ENCODE measurements around the gene HPS6. TPM values are rescaled to one million over a fixed set of nuclear protein-coding genes. Genes with fewer than 3 reads are reported as not detected.
"Not testable (repeated sequence)": the region's sequence is repeated elsewhere in the genome, so short reads cannot be mapped to it uniquely, and the experiment has no call there.

Gene HPS6
- total RNA-seq (2014; rRNA removed; shearing (Covaris generic)), result 28.6 and 31.1 TPM in 2 replicates

GRCh38 chr10:102064868-102065560 is at the start of gene HPS6:
HPS6 (plus strand) TSS chr10:102065349; CDS start chr10:102065475, 126 bp downstream.
- peak; percentile 94 for DNase-seq
- Histone ChIP-seq H3K4me3 (ENCODE audit: insufficient read depth, low read depth, low read length) (peak within 1 kb of the TSS; percentile 96), H3K27me3 (ENCODE audit: control insufficient read depth, insufficient read depth, low read length) (no peaks in the 10 kb centered on the region), H3K36me3 (replicated peaks; ENCODE audit: control insufficient read depth, insufficient read depth, low read length) (no peaks in the 10 kb centered on the region; the same call in 1 of the 2 replicates)

GRCh38 chr10:102016416-102016815 is 48.7 kb upstream of the HPS6 start:
- DNase-seq, result no peak
- H3K27me3 ChIP-seq (ENCODE audit: control insufficient read depth, insufficient read depth, low read length), result no peaks in the 10 kb centered on the region
- no peak overlapping the region for H3K4me3 ChIP-seq (ENCODE audit: insufficient read depth, low read depth, low read length)
- H3K36me3 ChIP-seq (replicated peaks; ENCODE audit: control insufficient read depth, insufficient read depth, low read length), result no peaks in the 10 kb centered on the region

GRCh38 chr10:102017295-102017694 is 47.9 kb upstream of the HPS6 start:
- Histone ChIP-seq H3K4me3 (ENCODE audit: insufficient read depth, low read depth, low read length) (no peak overlapping the region), H3K36me3 (replicated peaks; ENCODE audit: control insufficient read depth, insufficient read depth, low read length) (no peaks in the 10 kb centered on the region), H3K27me3 (ENCODE audit: control insufficient read depth, insufficient read depth, low read length) (no peaks in the 10 kb centered on the region)
- DNase-seq, result no peak

- H3K36me3 ChIP-seq (replicated peaks; ENCODE audit: control insufficient read depth, insufficient read depth, low read length), result peaks cover 5% of the 10 kb centered on the region
- no peaks in the 10 kb centered on the region for H3K27me3 ChIP-seq (ENCODE audit: control insufficient read depth, insufficient read depth, low read length)
- DNase-seq, result no peak
- H3K4me3 ChIP-seq (ENCODE audit: insufficient read depth, low read depth, low read length), result no peak overlapping the region
Observed at GRCh38 chr10:102020938-102021337, 44.2 kb upstream of the HPS6 start.

- H3K4me3 ChIP-seq (ENCODE audit: insufficient read depth, low read depth, low read length), result no peak overlapping the region
- H3K27me3 ChIP-seq (ENCODE audit: control insufficient read depth, insufficient read depth, low read length), result no peaks in the 10 kb centered on the region
- no peak for DNase-seq
- H3K36me3 ChIP-seq (replicated peaks; ENCODE audit: control insufficient read depth, insufficient read depth, low read length), result peaks cover 5% of the 10 kb centered on the region
Observed at GRCh38 chr10:102024799-102025198, 40.4 kb upstream of the HPS6 start.

GRCh38 chr10:102027261-102027660 is 37.9 kb upstream of the HPS6 start:
- Histone ChIP-seq H3K27me3 (ENCODE audit: control insufficient read depth, insufficient read depth, low read length) (no peaks in the 10 kb centered on the region), H3K36me3 (replicated peaks; ENCODE audit: control insufficient read depth, insufficient read depth, low read length) (peaks cover 7% of the 10 kb centered on the region), H3K4me3 (ENCODE audit: insufficient read depth, low read depth, low read length) (no peak overlapping the region)
- no peak for DNase-seq

- no peak overlapping the region for H3K4me3 ChIP-seq (ENCODE audit: insufficient read depth, low read depth, low read length)
- DNase-seq, result no peak
- H3K27me3 ChIP-seq (ENCODE audit: control insufficient read depth, insufficient read depth, low read length), result no peaks in the 10 kb centered on the region
- peaks cover 4% of the 10 kb centered on the region for H3K36me3 ChIP-seq (replicated peaks; ENCODE audit: control insufficient read depth, insufficient read depth, low read length)
Observed at GRCh38 chr10:102033787-102034186, 31.4 kb upstream of the HPS6 start.

- not testable (repeated sequence) for H3K27me3 ChIP-seq (ENCODE audit: control insufficient read depth, insufficient read depth, low read length); DNase-seq; H3K36me3 ChIP-seq (replicated peaks; ENCODE audit: control insufficient read depth, insufficient read depth, low read length); H3K4me3 ChIP-seq (ENCODE audit: insufficient read depth, low read depth, low read length)
Observed at GRCh38 chr10:102035807-102036206, 29.3 kb upstream of the HPS6 start.

- no peak for DNase-seq
- peaks cover 2% of the 10 kb centered on the region; the same call in 1 of the 2 replicates for H3K36me3 ChIP-seq (replicated peaks; ENCODE audit: control insufficient read depth, insufficient read depth, low read length)
- no peaks in the 10 kb centered on the region for H3K27me3 ChIP-seq (ENCODE audit: control insufficient read depth, insufficient read depth, low read length)
- no peak overlapping the region for H3K4me3 ChIP-seq (ENCODE audit: insufficient read depth, low read depth, low read length)
Observed at GRCh38 chr10:102038410-102038809, 26.7 kb upstream of the HPS6 start.

GRCh38 chr10:102040305-102041050 is 24.7 kb upstream of the HPS6 start:
- Histone ChIP-seq H3K4me3 (ENCODE audit: insufficient read depth, low read depth, low read length) (no peak overlapping the region), H3K36me3 (replicated peaks; ENCODE audit: control insufficient read depth, insufficient read depth, low read length) (peaks cover 2% of the 10 kb centered on the region; the same call in 1 of the 2 replicates), H3K27me3 (ENCODE audit: control insufficient read depth, insufficient read depth, low read length) (no peaks in the 10 kb centered on the region)
- no peak for DNase-seq

GRCh38 chr10:102045292-102045691 is 19.9 kb upstream of the HPS6 start:
- Histone ChIP-seq H3K4me3 (ENCODE audit: insufficient read depth, low read depth, low read length) (no peak overlapping the region), H3K36me3 (replicated peaks; ENCODE audit: control insufficient read depth, insufficient read depth, low read length) (no peaks in the 10 kb centered on the region), H3K27me3 (ENCODE audit: control insufficient read depth, insufficient read depth, low read length) (no peaks in the 10 kb centered on the region)
- DNase-seq, result no peak

GRCh38 chr10:102046095-102046494 is 19.1 kb upstream of the HPS6 start:
- Histone ChIP-seq H3K27me3 (ENCODE audit: control insufficient read depth, insufficient read depth, low read length) (no peaks in the 10 kb centered on the region), H3K36me3 (replicated peaks; ENCODE audit: control insufficient read depth, insufficient read depth, low read length) (no peaks in the 10 kb centered on the region), H3K4me3 (ENCODE audit: insufficient read depth, low read depth, low read length) (no peak overlapping the region)
- DNase-seq, result no peak

GRCh38 chr10:102054881-102055646 is 10.1 kb upstream of the HPS6 start:
- not testable (repeated sequence) for DNase-seq; H3K27me3 ChIP-seq (ENCODE audit: control insufficient read depth, insufficient read depth, low read length); H3K36me3 ChIP-seq (replicated peaks; ENCODE audit: control insufficient read depth, insufficient read depth, low read length)
- H3K4me3 ChIP-seq (ENCODE audit: insufficient read depth, low read depth, low read length), result peak overlapping the region; percentile 95

- Histone ChIP-seq H3K4me3 (ENCODE audit: insufficient read depth, low read depth, low read length) (peak within 1 kb of the TSS; percentile 95), H3K36me3 (replicated peaks; ENCODE audit: control insufficient read depth, insufficient read depth, low read length) (no peaks in the 10 kb centered on the region), H3K27me3 (ENCODE audit: control insufficient read depth, insufficient read depth, low read length) (no peaks in the 10 kb centered on the region)
- DNase-seq, result peak; percentile 98
Observed at GRCh38 chr10:102055647-102056419, 9.3 kb upstream of the HPS6 start, which contains the start of gene ARMH3. ARMH3 (minus strand) TSS chr10:102056173; CDS start chr10:102040114, 16,059 bp downstream.

Measured in H7 (cell line).